Muscle of back (tissue), 11 donors: ENCODE measurements around the gene BRI3. TPM values are rescaled to one million over a fixed set of nuclear protein-coding genes. Genes with fewer than 3 reads are reported as not detected.
A peak's percentile ranks its signal among the peaks of the same experiment; 100 is the strongest.

Experiments used
- DNase-seq, 3 donors: peaks; one replicate each; pipeline versions ENCODE4 v3.0.0 to v3.0.0-alpha.2; 2013
- polyA plus RNA-seq, 10 donors: library from polyadenylated mRNA; unstranded; fragments of 120-200 nt; gene quantifications; one replicate each; pipeline ENCODE4 v1.2.1, GENCODE V29; 2013; ENCODE audit not compliant: insufficient read length in 10 of 10

The BRI3 gene
- polyA plus RNA-seq, 10 donors: 74.5 to 100 (median 89.2) TPM

DNA sequence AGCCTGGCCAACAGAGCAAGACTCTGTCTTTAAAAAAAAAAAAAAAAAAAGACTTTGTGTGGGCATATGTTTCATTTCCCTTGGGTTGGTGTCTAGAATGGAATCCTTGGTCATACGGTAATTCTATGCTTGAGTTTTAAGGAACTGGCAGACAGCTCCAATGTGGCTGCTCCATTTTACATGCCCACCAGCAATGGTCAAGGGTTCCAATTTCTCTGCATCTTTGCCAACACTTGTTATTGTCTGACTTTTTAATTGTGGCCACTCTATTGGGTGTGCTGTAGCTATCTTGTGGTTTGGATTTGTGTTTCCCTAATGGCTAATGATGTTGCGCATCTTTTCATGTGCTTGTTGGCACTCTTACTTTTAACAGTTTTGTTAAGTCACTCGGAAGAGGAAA is 57.6 kb downstream of the BRI3 start:
- no peak for DNase-seq

DNA sequence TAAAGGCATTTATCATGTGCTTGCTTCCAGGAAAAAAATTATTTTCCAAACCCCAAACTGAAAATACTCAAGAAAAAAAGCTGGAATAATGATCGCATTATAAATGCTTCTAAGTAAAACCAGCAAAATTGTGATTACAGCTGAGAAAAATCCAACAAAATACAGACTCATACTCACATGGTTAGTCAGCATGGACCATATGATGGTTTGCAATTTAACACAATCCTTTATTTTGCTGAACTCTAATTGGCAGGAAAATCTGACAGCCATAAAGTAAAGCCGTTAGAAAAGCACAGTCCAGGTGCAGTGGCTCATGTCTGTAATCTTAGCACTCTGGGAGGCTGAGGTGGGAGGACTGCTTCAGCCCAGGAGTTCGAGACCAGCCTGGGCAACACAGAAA is 59.6 kb downstream of the BRI3 start:
- DNase-seq: peak in 1 of 3 donors; percentile 11

Other genes starting within 250 kb of the BRI3 start
- 1 to 10 TPM; 5.8 to 9.1 (median 7.1) TPM for gene LMTK2, start 174.8 kb upstream of the BRI3 start, polyA plus RNA-seq
- under 1 TPM in 5 of 10 donors, not detected in 5; 0.26 to 0.41 (median 0.37) TPM for gene BHLHA15, start 70.2 kb upstream of the BRI3 start, polyA plus RNA-seq
- 10 to 100 TPM; 12.8 to 22.1 (median 18.9) TPM for gene TECPR1, start 29.5 kb upstream of the BRI3 start, polyA plus RNA-seq
- 1 to 10 TPM; 3.7 to 7.8 (median 6.0) TPM for gene BAIAP2L1, start 119.4 kb downstream of the BRI3 start, polyA plus RNA-seq